Measurements from ENCODE around the gene TPCN2.

TPCN2 gene

DNA sequence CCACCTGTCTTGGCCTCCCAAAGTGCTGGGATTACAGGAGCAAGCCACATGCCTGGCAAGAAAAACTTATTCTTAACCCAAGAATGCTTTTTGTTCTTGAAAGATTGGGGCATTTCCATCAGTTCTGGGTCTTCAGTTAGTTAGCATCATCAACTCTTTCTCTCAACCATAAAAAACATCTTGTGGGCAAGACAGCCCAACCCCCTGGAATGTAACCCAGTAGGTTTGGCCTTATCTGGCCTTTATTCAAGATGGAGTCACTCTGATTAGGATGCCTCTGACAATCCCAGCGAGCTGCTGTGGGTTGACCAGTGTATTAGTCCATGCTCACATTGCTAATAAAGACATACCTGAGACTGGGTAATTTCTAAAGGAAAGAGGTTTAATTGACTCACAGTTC lies 9.2 kb upstream of the TPCN2 start:
- DNase-seq: no peak

DNA sequence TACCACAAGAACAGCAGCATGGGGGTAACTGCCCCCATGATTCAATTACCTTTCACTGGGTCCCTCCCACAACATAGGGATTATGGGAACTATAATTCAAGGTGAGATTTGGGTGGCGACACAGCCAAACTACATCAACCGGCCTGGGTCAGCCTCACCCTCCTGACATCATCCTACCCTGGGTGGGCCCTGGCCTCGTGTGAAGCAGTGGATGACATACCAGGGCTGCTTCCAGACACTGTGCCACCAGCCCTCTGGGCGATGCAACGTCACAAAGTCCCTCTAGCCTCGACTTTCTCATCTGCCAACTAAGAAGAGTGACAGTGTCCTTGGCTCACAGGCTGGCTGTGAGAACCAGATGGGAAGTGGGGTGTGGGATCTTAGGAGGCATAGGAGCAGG lies 8.7 kb upstream of the TPCN2 start:
- no peak for DNase-seq

DNA sequence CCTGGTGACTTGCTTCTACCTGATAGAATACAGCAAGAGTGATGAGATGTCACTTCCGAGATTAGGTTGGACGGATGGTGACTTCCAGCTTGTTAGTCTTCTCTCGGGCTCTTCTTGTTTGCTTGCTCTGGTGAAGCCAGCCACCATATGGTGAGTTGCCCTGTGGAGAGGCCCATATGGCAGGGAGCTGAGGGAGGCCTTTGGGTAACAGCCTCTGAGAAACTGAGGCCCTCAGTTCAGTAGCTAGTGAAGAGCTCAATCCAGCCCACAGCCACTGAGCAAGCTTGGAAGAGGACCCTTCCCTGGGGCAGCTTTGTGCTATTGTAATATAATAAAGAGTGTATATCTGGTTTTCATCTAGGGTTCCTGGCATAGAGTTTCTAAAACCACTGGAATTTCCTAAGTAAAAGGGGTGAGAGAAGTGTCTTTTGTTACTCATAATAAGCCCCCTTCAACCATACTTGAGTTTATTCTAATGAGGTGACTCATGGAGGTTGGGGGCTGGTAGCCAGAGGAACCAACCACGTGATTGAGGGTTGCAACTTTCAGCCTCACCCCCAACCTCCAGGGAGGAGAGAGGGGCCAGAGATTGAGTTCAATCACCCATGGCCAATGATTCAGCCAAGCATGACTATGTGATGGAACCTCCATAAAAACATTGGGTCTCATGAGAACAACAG lies 8.0 kb upstream of the TPCN2 start:
- DNase-seq: peak; percentile 11

DNA sequence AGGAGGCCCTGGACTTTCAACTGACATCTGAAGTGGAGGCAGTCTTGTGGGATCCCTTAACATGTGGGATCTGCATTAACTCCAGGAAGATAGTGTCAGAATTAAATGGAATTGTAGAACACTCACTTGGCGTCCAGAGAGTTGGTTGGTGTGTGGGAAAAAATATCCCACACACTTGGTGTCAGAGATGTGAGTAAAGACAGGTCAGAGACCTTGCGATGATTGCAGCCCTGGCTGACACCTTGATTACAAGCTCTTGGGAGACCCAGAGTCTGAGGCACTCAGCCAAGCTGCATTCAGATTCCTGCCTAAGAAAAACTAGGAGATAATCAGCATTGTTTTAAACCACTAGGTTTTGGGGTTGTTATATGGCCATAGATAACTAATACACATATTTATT lies 7.2 kb upstream of the TPCN2 start:
- DNase-seq: no peak

DNA sequence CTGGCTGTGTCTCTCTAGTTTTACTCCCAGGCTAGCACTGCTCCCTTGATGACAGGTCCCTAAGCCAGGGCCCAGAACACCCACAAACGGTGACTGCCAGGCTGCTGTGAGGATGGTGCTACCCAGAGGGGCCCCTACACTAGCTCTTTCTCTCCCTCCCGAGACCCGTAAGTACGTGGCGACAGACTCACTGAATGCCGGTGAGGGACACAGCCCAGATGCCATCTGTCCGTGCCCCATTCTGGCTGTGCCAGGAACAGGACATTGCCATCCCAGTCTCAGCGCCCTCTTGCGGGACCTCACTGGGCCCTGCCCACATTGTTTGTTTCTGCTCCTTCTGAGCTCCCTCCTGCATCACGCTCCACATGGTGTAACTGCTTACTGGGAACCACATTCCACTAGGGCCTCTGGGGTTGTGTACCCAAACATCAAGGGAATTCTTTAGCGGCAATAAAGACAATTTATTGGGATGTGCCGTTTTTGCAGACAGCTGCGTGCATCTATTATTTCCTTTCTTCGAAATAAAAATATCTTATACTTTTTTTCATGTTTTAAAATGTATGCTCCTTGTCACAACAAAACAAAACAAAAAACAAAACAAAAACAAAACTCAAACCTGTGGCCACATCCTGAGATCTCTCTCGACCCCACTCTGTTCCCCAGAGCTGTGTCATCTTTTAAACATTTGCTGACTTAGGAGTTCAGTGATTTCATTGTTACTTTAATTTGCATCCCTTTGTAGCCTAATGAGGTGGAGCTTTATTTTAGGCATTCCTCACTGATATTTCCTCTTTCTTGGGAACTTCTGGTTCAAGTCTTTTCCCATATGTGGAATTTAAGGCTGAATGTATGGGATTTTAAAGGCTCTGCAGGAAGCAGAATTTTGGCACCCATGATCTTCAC lies 4.4 kb upstream of the TPCN2 start:
- no peak for DNase-seq

DNA sequence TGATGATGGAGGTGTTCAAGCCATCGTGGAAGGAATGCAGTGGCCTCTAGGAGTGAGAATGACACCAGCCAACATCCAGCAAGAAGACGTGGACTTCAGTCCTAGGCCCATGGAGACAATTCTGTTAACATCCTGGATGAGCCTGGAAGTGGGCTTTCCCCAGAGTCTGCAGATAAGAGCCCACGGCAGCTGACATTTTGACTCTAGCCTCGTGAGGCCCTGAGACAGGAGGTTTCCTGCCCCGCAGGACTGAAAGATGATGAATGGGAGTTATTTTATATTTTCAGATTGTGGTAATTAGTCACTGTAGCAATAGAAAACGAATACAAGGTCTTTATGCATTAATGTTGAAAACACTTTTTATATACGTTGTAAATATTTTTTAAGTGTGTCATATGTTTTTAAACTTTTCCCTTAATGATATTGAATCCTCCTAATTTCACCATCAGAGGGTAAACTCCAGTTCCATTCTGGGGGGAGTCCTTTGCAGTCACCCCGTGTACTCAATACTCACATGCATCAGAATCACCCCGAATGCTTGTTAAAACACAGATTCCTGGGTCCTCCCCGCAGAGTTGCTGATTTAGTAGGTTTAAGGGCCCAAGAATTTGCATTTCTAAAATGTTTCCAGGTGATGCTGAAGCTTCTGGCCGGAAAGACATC lies 570 bp upstream of the TPCN2 start:
- DNase-seq: no peak

DNA sequence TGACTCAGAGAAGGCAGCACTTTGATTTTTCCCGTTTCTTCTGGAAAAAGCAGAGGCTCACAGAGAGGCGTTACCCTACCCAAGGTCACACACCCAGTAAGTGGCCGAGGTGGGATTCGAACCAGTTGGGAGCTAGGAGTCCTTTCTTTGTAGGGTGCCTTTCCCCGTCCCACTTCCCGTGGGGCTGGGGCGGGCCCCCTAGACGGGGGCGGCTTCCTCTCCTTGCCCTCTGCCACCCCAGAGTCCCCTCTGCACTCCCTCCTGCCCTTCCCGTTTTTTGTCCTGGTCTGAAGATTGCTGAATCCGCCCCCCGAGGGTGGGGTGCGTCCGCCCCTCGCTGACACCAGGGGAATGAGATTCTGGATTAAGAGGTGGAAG lies 747 bp downstream of the TPCN2 start:
- no peak for DNase-seq

DNA sequence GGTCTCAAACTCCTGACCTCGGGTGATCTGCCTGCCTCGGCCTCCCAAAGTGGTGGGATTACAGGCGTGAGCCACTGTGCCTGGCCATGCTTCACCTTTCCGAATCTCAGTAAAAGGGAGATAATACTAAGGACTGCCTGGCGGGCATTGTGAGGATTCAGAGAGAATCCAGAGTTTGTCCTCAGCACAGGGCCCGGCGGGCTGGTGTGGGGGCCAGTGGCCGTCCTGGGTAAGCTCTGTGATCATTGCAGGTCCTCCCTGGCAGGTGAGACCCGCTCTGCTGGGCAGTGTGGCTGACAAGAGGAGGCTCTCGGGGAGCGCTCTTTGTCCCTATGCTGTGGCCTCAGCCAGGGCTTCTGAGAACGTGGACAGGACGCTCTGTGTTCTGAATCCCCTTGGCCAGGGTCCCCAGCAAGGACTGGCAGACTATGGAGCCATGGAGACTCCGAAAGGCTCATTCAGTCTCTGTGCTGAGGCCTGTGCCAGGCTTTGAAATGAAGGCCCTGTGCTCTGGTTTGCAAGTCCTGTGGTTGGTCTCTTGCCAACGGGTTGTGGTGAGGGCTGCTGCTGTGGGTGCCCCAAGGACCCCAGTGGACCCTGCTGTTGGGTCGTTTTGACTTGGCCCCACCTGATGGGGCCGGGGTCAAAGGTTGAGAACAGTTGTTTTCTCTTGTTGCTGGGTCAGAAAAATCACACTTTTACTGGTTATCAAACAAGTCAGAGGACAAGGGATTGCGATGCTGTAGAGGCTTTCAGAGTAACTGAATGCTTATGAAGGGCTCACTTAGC lies 2.1 kb downstream of the TPCN2 start:
- no peak for DNase-seq

DNA sequence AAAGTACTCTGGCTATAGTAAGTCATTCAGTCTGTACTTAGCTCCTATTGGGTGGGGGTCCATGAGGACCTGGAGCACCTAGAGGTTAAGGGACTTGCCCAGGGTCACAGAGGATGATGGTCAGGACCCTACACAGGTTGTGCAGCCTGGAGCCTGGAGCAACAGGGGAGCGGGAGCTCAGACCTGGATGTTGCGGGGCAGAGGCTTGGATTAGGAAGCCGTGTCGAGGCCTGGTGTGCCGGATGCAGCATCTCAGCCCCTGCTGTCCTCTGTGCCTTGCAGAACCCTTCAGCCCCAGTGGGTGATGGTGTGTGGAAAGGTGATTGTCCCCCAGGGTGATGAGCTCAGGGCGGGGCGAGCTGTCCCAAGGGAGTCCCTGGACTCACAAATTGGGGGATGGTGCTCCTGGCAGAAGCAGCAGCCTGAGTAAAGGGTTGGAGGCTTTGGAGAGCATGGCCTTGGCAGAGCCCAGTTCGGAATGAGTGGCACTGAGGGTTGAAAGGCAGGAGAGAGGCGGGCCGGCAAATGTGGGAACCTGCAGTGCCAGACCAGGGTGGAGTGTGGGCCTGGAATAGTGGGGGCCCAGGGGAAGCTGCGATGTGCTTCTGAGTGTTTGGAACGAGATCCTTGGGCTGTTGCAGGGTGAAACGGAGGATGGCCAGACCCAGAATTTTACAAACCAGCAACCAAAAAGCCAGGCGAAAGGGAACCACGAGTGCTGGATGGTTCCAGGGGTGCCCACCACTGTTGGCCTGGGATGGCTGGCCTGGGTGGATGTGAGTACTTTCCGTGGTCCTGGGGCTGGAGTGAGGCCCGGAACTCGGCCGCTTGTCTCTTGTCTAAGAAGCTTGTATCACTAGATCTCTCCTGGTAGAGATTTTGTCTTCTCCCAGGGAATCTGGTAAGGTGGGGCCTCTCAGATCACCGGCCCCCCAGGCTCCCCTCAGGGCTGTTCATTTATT lies 2.9 kb downstream of the TPCN2 start:
- no peak for DNase-seq

DNA sequence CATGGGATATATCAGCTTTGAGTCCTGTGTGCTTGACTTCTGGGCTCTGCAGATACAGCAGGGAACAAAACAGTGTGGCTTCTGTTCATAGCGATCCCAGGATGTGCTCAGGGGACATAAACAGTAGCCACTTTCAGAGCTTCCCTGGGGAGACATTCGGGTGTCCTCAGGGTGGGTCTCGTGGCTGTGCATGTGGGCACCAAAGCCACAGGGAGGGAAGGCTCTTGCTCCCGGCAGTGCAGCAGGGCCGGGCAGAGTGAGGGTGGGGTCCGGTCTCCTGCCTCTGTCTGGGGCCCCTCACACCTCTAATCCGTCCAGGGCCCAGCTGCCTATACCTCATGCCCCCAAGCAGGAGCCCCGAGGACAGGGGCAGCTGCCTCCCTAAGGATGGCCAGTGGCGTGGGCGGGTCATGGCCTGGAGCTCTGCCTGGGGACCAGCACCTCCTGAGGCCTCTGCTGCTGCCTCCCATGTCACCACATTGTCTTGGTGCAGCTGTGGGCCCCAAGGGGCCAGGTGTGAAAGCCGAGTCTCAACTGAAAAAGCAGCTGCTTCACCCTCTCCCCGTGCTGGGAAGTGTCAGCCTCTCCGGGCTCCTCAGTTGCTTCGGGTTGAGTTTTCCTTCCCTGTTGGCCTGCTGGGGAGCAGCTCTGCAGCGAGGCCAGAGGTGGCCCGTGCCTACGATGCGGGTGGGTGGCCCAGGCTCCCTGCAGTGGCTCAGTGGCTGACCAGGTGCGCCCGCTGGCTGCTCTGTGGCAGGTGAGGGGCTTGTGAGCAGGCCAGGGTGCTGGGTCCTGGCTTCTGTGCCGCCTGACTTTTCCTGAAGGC lies 3.8 kb downstream of the TPCN2 start:
- DNase-seq: no peak

DNA sequence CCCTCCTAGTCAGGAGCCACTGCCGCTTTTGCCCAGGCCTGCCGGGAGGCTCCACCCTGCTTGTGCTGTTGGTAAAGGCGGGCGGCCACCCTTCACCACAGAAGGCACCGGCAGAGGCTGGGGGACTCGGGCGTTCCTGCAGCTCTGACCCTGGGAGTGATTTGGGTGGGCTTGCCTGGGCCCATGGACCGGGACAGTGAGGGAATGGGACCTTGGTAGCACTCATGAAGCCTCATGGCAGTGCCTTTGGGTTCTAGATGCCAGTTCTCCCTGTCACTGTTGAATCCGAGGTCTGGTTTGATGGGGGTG lies 4.4 kb downstream of the TPCN2 start:
- DNase-seq: no peak

DNA sequence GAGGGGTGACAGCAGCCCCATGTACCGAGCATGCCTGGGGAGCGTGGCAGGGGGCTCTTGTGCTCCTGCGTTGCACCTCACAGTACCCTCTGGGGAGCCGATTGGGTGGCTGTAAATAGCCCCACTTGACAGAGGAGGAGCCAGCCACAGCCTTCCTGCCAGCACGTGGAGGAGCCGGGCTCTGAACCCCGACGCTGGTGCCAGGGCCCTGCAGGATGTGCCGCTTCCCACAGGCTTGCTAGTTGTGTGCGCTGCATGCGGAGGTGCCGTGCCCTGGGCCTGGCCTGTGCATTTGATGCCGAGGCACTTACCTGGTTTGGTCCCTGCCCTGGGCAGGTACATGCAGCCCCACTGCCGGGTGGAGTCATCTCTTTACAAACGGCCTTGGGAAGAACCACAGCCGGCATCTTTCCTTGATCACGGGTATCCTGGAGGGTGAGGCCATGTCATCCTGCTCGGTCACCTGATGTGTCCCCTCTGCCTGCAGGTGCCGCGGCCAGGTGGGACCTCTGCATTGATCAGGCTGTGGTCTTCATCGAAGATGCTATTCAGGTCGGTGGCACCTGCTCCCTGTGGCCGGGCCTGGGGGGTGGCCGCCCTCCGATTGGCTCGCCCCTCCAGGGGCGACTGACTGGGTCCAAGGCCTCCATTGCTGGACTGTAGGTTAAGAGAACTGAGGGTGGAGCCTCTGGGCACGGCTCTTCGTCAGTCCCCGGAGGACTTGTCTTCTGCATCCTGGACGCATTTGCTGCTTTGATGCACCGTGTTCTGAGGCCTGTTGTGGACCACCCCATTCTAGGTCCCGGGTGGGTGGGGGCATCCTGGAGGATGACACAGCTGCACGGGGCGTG lies 5.0 kb downstream of the TPCN2 start:
- DNase-seq: no peak

DNA sequence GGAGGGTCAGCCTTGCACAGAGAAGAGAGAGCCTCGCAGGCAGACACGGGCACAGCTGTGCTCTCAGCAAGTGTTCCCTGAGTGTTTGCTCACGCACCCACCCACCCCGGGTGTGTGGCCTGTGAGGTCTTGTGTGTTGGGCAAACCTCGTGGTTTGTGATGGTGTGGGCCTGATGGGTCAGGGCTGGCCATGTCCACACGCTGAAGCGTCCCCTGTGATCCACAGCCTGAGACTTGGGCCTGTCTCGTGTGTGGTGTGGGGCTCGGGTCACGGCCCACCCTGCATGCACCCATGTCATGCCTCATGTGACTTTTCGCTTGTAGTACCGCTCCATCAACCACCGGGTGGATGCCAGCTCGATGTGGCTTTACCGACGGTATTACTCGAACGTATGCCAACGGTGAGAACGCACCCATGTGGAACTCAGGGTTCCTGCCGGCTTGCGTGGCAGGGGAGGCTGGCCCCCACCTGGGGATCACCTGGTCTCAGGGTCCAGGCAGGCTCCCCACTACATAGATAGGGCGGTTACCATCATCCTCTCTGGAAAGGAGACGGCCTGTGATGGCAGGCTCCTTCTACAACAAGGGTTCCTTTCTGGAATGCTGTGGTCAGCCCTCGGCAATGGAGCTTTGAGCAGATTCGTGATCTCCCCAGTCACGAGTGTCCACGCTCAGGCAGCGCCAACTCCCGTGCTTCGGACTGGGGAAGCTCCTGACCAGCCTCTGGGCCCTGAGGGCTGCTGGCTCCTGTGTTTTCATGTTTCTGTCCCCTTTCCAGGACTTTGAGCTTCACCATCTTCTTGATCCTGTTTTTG lies 5.9 kb downstream of the TPCN2 start:
- no peak for DNase-seq

DNA sequence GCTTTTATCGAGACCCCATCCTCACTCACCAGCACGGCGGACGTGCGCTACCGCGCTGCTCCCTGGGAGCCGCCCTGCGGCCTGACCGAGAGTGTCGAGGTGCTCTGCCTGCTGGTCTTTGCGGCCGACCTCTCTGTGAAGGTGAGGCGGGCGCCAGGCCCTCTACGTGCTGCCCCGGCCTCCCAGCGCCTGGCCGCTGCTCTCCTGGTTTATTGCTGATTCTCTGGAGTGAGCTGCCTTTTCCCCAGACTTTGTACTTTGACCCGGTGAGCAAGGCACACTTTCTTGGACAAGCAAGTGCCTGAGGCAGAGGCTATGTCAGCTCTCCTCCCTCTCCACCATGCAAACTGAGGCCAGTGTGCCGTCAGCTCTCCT lies 6.5 kb downstream of the TPCN2 start:
- no peak for DNase-seq

DNA sequence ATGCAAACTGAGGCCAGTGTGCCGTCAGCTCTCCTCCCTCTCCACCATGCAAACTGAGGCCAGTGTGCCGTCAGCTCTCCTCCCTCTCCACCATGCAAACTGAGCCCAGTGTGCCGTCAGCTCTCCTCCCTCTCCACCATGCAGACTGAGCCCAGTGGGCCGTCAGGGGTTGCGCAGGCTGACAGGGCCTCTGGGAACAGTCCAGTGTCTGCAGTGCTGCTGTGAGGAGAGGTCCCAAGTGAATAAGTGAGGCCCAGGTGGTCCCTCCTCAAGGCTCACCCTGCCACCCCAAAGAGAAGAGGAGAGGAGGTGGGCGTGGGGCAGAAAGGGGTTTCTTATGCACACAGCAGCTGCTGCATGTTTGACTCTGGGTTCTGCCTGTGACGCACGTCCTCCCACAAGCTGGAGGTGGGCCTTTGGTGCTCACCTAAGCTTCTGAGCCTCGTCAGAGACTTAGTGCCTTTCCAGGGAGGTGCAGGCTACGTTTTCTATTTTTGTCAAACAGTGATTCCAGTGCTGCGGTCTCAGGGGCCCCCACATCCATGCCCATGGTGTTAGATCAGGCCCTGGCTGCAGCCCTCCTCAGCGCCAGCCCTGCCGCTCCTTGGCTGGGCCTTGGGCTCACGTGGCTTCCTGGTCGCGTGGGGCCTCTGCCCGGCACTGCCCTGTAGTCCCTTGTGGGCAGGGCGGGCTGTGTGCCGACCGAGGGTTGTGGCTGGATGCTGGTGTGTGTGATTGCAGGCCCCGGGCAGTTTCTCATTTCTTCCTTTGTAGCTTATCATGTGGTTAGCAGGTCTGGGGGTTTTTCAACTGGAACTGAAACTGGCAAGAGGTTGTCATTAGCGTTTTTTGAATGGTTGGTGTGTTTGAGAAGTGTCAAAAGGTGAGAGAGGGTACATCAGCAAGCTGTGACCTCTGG lies 7.1 kb downstream of the TPCN2 start:
- DNase-seq: no peak

DNA sequence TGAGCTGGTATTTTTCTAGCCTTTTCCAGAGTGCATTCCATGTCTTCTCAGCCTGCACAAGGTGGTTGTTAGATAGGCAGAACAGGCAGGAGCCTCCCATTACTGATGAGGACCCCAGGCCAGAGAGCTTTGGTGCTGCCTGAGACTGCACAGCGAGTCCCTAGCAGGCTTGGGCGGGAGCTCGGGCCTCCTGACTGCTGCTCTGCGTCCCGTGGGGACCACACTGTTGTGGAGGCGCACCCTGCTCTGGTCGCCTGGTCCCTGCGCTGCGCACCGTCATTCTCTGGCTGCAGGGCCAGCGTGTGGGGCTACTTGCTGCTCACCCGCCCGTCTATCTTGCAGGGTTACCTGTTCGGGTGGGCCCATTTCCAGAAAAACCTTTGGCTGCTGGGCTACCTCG lies 8.5 kb downstream of the TPCN2 start:
- no peak for DNase-seq

DNA sequence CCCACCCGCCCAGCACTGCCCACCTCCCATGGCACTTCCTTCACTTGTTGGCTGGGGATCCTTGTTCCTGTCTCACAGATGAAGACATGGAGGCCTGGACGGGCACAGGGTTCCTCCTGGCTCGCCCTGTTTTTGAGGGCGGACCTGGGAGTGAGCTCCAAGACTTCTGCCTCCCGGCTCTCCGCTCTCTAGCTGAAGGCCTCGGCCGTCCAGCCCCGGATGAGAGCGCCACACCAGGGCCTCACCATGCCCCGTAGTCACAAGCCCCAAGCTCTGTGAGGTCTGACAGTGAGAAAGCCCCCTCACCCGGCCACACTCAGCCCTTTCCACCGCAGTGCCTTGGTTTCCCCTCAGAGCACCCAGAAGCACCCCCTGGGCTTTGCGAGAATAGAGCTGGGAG lies 9.1 kb downstream of the TPCN2 start:
- DNase-seq: no peak

Data from NCI-H226 (cell line).